Hematopoietic multipotent progenitor cell (in vitro differentiated cells): Measurements from ENCODE around the gene ELFN1. TPM values are rescaled to one million over a fixed set of nuclear protein-coding genes. Genes with fewer than 3 reads are reported as not detected.

Source experiments
- DNase-seq, 3 donors: peaks; one replicate each; pipeline ENCODE4 v3.0.0-alpha.2; 2011 to 2015; ENCODE audit warnings: low read depth in 2 of 3, low spot score in 2 of 3
- total RNA-seq: library from RNA; depleted of rRNA; stranded (reverse); fragments of >200 nt; gene quantifications from one replicate; pipeline ENCODE4 v1.2.3, GENCODE V29; 2012

ELFN1 gene
- 0.27 TPM for total RNA-seq

DNA sequence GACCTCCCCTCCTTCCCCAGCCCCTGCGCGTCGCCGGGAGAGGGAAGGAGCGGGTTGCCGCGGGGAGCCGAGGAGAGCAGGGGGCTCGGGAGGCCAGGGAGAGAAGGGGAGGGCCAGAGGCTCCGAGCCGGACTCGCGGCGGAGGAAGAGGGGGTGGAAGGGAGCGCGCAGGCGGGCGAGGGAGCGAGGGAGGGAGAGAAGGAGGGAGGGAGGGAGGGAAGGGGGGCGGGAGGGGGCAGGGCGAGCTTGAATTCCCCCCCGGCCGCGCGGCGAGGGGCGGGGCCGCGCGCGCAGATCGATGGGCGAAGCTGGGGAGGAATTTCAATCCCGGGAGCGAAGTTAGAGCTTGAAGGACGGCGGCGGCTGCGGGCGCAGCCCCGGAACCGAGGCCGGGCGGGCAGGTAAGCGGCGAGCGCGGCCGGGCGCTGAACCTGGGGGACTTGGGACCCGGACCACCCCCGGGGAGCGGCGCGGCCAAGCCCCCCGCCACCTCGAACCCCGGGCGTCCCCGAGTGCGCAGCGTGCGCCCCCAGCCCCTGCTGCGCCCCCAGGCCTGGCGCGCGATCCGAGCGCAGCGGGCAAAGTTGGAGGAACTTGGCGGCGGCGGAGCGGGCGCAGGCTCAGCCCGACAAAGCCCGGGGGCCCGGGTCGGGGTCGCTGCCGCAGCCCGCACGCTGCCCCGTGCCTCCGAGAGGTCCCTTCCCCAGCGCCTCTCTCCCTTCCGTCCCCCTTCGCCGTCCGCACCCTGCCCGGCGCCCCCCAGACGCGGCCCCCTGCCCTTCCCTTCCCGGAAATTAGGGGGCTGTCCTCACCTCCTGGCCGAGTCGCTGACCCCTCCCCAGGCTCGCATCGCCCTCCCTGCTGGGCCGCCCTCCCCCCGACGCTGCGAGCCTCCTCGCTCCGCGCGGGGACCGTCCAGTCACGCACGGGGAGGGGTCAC lies at the start of gene ELFN1:
Gene ELFN1, plus strand, starts transcription at position 324 of the 940 bp plus-strand sequence. CDS start 74,320 bp downstream, outside the sequence.
- DNase-seq = no peak

DNA sequence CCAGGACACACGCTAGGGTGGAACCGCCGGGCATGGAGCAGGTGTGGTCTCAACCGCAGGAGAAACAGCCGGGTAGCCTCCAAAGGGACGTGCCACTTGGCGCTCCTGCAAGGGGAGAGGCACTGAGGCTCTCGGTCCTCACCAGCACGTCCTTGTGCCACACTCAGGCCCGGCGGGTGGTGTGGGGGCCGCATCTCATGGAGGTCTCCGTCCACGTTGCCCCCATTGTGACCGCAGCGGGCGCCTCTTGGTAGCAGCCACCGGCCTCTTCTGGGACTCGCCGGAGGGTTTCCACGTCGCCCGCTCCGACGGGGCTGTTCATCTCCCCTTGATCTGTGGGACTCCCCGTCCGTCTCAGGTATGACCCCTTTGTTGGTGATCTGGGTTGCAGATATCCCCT lies 49.2 kb upstream of the ELFN1 start:
- no peak for DNase-seq

DNA sequence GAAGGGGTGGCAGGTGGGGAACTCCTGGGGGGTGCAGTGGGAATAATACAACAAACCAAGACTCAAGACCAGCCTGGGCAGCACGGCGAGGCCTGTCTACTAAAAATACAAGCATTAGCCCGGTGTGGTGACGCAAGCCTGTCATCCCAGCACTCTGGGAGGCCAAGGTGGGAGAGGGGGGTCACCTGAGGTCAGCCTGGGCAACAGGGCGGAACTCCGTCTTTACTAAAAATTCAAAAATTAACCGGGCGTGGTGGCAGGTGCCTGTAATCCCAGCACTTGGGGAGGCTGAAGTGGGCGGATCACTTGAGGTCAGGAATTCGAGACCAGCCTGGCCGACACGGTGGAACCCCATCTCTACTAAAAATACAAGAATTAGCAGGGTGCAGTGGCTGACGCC lies 48.4 kb upstream of the ELFN1 start:
- DNase-seq = no peak

DNA sequence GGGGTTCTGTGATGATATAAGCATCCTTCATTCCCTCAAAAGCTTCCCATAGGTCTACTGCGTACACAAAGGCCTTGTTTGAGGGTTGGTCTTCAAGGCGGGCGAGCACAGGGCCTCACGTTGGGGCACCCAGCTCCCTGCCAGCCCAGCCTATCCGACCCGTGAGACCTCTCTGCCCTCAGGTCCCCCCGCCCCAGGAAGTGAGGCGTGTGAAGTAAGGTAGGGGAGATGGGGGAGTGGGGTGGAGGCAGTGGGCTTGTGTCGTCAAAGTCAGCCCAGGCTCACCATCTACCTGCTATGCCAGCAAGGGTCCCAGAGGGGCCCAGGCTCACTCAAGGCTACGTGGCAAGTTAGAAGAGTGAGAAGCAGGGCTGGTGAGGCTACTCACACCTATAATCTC lies 47.6 kb upstream of the ELFN1 start:
- no peak for DNase-seq

DNA sequence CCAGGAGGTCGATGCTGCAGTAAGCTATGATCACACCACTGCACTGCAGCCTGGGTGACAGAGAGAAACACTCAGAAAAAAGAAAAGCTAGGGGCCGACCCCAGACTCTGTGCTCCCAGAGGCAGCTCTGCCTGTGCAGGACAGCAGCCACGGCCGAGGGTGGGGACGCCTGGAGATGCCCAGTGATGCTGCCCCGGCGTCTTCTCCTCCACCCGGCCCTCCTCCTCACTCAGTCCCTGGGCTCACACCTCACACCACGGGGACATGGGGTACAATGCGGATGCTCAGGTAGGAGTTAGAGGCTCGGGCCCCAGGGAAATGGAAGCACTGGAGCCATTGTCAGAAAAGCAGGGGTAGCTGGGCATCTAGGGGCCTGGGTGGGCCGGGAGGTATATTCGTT lies 46.3 kb upstream of the ELFN1 start:
- no peak for DNase-seq

DNA sequence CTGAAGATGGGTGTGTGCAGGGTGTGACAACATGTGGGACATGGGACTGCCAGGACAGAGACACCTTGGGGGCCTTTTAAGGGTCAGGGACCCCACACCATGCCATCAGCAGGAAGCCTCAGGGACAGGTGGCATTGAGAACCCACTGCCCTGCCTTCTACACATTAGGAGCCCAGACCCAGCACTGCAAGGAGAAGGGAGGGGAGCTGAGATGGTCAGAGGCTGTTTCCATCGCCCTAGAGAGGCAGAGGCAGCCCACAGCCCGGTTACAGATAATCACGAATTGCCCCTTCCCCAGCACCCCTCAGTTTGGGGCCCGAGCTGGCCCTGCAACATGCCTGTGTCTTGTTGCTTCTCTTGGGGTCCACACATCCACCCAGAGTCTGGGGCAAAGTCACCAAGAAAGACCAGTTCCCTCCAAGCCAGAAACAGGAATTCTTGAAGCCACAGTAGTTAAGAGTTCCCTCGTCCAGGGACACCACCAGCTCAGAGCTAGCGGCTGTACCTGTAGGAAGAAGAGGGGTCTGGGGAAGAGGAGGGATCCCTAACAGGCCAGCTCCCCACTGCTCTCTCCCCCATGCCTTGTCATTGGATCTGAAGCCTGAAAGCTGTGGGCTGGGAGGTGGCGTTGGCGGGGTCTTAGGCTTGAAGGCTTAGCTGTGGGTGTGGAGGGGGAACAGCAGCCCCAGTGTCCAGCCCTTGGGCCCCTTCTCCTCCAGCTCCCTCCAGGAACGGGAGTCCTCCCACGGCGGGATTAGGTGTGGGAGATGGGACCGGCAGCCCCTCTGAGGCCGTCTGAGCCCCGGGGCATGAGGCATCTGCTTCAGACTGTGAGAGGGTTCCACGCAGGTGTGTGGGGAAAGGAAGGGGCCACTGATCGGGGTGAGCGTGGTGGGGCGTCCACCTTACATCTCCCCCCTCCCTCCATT lies 44.8 kb upstream of the ELFN1 start:
- DNase-seq = no peak

DNA sequence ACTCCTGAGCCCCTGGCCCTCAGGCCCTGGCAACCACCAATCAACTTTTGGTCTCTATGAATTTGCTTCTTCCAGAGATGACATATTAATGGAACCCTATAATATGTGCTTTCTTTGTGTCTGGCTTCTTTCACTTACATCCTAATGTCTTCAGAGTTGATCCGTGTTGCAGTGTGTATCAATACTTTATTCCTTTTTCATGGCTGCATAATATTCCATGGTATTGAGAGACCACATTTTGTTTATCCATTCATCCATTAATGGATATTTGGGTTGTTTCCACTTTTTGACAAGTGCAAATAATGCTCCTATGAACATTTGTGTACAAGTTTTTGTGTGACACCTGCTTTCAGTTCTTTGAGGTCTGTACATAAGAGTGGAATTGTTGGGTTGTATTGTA lies 43.3 kb upstream of the ELFN1 start:
- no peak for DNase-seq

DNA sequence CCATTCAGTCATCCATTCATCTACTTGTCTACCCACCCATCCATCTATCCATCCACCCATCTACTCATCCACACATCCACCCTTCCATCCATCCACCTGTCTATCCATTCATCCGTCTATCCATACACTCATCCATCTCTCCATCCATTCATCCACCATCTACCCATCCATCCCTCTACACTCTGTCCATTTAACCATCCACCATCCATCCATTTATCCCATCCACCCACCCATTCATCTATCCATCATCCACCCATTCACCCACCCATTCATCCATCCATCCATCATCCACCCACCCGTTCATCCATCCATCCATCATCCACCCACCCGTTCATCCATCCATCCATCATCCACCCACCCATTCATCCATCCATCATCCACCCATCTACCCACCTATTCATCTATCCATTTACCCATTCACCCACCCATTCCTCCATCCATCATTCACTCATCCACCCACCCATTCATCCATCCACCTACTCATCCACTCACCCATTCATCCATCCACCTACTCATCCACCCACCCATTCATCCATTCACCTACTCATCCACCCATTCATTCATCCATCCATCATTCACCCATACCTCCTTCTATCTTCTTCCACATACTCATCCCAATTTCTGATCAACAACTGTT lies 39.3 kb upstream of the ELFN1 start:
- no peak for DNase-seq

DNA sequence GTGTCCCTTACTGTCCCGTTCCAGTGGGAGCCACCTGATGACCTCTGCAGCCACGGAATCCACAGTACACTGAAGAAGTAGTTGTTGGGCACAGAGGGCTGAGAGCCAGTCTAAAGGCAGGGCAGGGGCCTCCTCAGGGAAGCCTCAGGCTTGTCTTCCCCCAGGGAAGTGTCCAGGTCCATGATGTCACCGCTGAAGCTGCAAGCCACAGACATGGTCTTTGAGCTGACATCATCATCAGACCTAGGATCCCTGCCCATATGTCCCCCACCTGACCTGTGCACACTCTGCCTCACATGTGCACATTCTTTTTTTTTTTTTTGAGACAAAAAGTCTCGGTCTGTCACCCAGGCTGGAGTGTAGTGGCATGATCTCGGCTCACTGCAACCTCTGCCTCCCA lies 38.4 kb upstream of the ELFN1 start:
- DNase-seq = no peak

DNA sequence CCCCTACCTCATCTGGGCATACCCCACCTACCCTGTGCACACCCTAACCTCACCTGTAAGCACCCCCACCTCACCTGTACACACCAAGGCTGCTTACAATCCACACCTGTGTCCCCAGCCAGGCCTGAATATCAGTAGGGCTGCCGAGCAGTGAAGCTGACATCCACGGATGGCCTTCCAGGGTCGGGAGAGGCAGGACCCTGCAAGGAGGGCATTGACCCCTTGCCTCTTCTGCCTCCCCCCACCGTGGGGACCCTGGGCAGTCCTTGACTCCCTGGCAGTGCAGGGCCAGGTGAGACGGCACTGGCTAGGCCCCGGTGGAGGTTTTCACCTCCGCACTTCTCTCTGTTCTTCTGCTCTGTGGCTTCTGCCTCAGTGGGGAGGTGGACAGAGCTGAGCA lies 37.6 kb upstream of the ELFN1 start:
- no peak for DNase-seq

DNA sequence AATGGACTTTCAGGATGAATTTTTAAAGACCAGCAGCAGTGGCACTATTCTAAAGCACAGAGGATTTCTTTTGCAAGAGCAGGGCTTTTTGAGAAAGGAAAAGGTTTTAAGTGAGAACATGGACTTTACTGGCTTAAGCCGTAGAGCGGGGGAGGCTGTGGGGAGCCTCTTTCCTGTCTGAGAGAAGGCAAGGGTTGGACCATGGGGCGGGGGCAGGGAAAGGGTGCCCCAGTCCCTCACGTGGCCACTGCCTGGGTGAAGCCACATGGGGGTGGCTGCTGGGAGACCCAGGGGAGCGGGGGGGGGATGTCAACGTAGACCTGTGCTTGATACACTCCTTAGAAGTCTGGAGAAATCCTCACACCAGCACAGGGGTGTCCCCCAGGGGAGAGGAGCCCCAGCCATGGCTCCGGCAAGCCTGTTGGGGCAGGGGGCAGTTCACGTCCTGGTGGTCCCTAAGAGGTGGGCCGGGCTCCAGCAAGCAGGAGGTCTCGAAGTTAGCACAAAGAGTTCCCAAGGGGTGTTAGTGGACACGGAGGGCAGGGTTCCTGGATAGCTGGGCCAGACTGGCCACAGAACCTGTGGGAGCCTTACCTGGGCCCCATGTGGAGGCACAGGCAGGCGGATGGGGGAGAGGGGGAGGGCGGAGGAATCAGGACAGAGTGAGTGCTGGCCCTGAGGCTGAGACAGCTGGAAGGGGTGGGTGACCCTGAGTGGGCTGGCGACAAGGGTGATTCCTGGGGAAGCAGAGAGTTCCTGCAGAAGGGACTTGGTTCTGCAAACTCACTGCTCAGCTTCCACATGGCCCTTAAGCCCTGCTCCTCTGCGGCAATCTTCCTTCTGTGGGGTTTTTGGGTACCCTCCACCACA lies 36.9 kb upstream of the ELFN1 start:
- DNase-seq = no peak

DNA sequence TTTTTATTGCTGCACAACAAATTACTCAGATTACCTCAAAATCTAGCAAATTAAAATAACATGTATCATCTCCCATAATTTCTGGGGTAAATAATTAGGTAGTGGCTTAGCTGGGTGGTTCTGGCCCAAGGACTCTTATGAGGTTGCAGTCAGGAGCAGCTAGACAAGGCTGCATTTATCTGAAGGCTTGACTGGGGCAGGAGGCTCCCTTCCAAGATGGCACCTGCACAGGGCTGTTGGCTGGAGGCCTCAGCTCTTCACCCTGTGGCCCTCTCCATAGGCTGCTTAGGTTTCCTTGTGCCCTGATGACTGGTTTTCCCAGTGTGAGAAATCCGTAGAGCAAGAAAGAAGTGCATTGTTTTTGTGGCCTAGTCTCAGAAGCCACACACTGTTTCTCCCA lies 34.7 kb upstream of the ELFN1 start:
- DNase-seq = no peak

DNA sequence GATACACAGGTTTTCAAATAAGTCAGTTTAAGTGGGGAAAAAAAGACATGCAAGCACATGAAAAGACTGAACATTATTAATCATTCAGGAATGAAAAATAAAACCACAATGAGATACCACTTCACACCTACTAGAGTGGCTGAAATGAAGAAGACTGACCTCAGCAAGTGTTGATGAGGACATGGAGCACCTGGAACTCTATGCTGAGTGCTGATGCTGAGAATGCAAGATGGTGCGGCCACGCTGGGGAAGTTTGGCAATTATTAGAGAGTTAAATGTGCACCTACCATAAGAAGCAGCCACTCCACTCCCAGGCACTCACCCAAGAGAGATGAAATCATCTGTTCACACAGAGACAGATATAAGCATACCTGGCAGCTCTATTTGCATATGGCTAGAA lies 32.9 kb upstream of the ELFN1 start:
- DNase-seq = no peak

DNA sequence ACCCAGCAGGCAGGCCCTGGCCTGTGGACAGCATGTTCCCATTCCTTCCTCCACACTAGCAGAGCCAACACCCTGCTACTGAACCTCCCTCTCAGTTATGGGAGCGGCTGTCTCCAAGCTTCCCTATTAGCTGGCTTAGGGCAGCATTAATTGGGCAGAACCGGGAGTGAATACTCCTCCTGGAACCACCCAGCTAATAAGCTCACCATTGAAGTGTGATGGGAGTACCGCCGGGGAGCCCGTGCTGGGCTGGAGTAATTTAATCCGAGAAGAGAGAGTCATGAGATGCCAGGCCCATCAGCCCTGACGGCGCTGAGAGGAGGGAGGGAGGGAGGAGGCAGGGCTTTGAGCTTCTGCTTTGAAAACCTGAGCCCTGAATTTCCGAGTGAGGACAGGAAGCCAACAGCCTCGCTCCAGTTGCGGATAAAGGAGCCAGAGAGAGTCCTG lies 31.8 kb upstream of the ELFN1 start:
- DNase-seq = no peak

DNA sequence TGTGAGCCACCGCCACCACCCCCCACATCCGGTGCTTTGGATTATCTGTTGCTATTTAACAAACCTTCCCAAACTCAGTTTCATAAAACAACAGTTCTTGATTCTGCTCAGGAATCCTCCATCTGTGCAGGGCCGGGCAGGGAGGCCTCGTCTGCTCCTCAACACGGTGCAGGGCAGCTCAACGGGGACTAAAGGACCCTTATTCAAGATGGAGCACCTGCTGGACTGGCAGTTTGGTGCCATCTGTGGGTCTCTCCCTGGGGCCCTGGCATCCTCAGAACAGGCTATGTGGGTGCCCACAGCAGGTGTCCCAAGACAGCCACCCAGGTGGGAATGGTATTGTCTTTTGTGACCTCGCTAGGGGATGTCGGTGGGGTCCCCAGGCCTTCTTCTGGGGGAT lies 31.0 kb upstream of the ELFN1 start:
- DNase-seq = no peak

DNA sequence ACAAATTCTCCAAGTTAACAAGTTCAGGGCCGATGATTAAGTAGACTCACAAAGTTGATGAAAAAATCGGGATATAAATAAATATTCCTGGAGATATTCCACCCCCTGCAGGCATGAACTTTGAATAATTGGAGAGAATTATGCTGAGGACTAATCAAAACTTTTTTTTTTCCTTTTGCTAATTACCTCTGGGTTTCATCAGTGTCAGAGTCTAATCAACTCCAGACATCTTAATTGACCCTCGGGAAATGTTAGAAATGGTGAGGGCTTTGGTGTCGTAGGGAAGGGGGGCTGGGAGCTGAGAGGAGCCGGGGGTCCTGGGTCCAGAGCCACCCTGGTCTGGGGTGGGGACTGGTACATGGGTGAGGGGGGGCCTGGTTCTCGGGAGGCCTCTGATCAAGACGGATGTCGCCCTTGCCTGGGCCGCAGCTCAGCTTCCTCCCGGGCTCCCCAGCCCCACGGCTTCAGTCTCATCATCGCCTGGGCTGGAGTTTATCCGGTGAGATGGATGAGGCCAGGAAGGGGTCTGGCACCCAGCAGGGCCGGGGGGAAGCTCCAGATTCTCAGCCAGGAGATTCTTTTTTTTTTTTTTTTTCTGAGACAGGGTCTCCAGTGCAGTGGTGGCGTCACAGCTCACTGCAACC lies 30.4 kb upstream of the ELFN1 start:
- DNase-seq = no peak

DNA sequence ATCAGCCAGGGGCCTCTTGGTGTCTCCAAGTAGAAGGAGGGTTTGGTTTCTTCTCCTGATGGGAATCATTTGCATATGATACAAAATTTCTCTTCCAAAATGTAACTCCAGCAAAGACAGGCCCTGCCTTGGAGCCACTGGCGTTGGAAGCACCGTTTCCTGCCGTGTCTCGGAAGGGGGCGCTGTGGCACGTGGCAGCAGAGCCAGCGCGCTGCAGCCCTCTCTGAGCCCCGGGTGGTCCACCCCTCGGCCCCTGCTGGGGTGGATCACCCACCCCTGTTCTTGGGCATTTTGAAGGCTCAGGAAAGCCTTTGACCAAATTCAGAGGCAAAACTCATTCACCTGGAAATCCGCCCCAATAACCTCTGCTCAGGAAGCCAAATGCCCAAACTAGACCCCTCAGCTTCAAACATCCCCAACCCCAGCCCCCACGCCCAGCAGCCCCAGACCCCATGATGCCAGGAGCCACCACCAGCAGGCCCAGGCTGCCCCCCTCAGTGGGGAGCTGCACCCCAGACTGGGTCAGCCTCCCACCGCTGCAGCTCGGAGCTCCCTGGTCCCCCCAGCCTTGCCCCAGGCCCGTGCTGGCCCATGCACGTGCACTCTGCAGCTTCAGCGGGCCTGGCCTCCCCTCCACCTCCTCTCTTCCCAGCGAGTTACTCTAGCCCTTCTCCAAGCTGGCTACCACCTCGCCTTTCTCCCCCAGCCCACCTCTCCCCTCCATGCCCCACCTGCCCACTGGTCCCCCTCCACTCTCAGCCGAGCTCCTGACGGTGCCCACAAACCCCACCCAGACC lies 29.5 kb upstream of the ELFN1 start:
- DNase-seq = no peak

DNA sequence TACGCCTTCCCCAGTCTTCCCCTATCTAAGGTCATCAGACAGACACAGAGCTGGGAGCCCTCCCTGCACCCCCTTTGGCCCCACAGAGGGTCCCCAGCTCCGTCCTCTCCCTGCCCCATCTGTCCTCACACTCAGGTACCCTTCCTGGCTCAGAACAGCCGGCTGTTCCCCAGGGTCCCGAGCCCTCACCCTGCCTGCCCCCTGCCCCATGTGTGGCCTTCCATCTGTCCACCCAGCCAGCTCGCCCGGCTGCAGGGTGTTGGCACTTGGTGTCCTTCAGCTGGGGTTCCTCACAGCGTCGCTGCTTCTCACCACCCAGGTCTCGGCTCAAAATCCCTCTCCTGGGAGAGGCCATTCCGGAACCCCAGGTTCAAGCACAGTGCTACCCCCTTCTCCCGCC lies 28.9 kb upstream of the ELFN1 start:
- no peak for DNase-seq
